Activated CD8-positive, alpha-beta memory T cell treated with anti-CD3 and anti-CD28 coated beads, Interleukin-2, amount 10 ng/mL, durations not matched to agents 7 days and 5 days (primary cell): ENCODE results near the gene GARIN5B. TPM values are rescaled to one million over a fixed set of nuclear protein-coding genes. Genes with fewer than 3 reads are reported as not detected.
A peak's percentile ranks its signal among the peaks of the same experiment; 100 is the strongest.

Source experiments
- ATAC-seq: fragments of 150-1000 bp; cut with Tn5 transposase; one replicate; pipeline ENCODE4 v1.10.0; 2021; ENCODE audit warnings: moderate library complexity
- CTCF ChIA-PET: fragments of 350-600 bp; sonication (Branson Sonifier 250); formaldehyde crosslinking; loops from one replicate; lab custom pipeline; 2021; ENCODE audit warnings: antibody characterized with exemption; lab: Charles Lee
- DNase-seq: peaks from one replicate; pipeline ENCODE4 v3.0.0-alpha.2; 2020
- H3K27ac Mint-ChIP-seq: one replicate; pipeline ENCODE4 v1.8.0; 2021; ENCODE audit warnings: mild to moderate bottlenecking, mixed read lengths
- H3K27me3 Mint-ChIP-seq: one replicate; pipeline ENCODE4 v1.8.0; 2021; ENCODE audit warnings: mixed read lengths
- H3K36me3 Mint-ChIP-seq: one replicate; pipeline ENCODE4 v1.8.0; 2021; ENCODE audit warnings: mild to moderate bottlenecking, mixed read lengths
- H3K4me1 Mint-ChIP-seq: one replicate; pipeline ENCODE4 v1.8.0; 2021; ENCODE audit warnings: mixed read lengths
- H3K4me3 Mint-ChIP-seq: one replicate; pipeline ENCODE4 v1.8.0; 2021; ENCODE audit warnings: mild to moderate bottlenecking, moderate library complexity, mixed read lengths
- H3K9me3 Mint-ChIP-seq: one replicate; pipeline ENCODE4 v1.8.0; 2022; ENCODE audit warnings: low read depth, mixed read lengths
- total RNA-seq, 2 experiments: library from RNA; stranded (reverse); gene quantifications; one replicate each; pipeline ENCODE4 v1.2.3, GENCODE V29; 2021

GARIN5B gene
- total RNA-seq, 2 experiments from 2014 or later: not detected

GRCh38 chr19:55400281-55401087 is 37.4 kb upstream of the GARIN5B start:
- Mint-ChIP-seq H3K4me1 (peaks cover 51% of the 10 kb centered on the region), H3K27ac (no peak overlapping the region), H3K9me3 (no peaks in the 10 kb centered on the region), H3K36me3 (peaks cover 43% of the 10 kb centered on the region), H3K27me3 (no peaks in the 10 kb centered on the region), H3K4me3 (no peak overlapping the region)
- CTCF ChIA-PET: interaction anchor here (0.8 to 1.7 kb wide), 2 partner anchors 206 to 259 kb away, joined by 3 to 7 read pairs; partner anchors contain the start of gene ZNF865
- ATAC-seq: peak; percentile 6
- no peak for DNase-seq

- CTCF ChIA-PET: no interaction called here
- H3K27me3 Mint-ChIP-seq: no peaks in the 10 kb centered on the region
- ATAC-seq (peak; percentile 43), DNase-seq (no peak)
- H3K9me3 Mint-ChIP-seq: no peaks in the 10 kb centered on the region
- H3K4me3 Mint-ChIP-seq: peak overlapping the region; percentile 59
- H3K36me3 Mint-ChIP-seq: peaks cover 30% of the 10 kb centered on the region
- peaks cover 38% of the 10 kb centered on the region for H3K4me1 Mint-ChIP-seq
- peak overlapping the region; percentile 88 for H3K27ac Mint-ChIP-seq
These were observed 35.3 kb upstream of the GARIN5B start for GRCh38 chr19:55398200-55398925.

- no peaks in the 10 kb centered on the region for H3K27me3 Mint-ChIP-seq
- ATAC-seq: no peak
- H3K27ac Mint-ChIP-seq: no peak overlapping the region
- DNase-seq: no peak
- no peaks in the 10 kb centered on the region for H3K9me3 Mint-ChIP-seq
- H3K36me3 Mint-ChIP-seq: peaks cover 19% of the 10 kb centered on the region
- CTCF ChIA-PET: no interaction called here
- no peak overlapping the region for H3K4me3 Mint-ChIP-seq
- H3K4me1 Mint-ChIP-seq: peaks cover 25% of the 10 kb centered on the region
These were observed 30.0 kb upstream of the GARIN5B start for GRCh38 chr19:55392820-55393761.

GRCh38 chr19:55391702-55392615 is 28.9 kb upstream of the GARIN5B start:
- H3K4me1 Mint-ChIP-seq: peaks cover 30% of the 10 kb centered on the region
- peaks cover 30% of the 10 kb centered on the region for H3K36me3 Mint-ChIP-seq
- CTCF ChIA-PET: interaction anchor here (2.2 kb wide), 1 partner anchor 100 kb away, joined by 4 read pairs; no protein-coding TSS in a partner anchor
- H3K27ac Mint-ChIP-seq: no peak overlapping the region
- H3K27me3 Mint-ChIP-seq: no peaks in the 10 kb centered on the region
- ATAC-seq (no peak), DNase-seq (no peak)
- no peaks in the 10 kb centered on the region for H3K9me3 Mint-ChIP-seq
- no peak overlapping the region for H3K4me3 Mint-ChIP-seq

GRCh38 chr19:55391191-55391670 is 28.2 kb upstream of the GARIN5B start:
- peaks cover 37% of the 10 kb centered on the region for H3K36me3 Mint-ChIP-seq
- CTCF ChIA-PET: interaction anchor here (2.2 kb wide), 1 partner anchor 99 kb away, joined by 4 read pairs; no protein-coding TSS in a partner anchor

GRCh38 chr19:55390461-55390880 is 27.4 kb upstream of the GARIN5B start:
- no peaks in the 10 kb centered on the region for H3K27me3 Mint-ChIP-seq
- no peaks in the 10 kb centered on the region for H3K9me3 Mint-ChIP-seq
- H3K27ac Mint-ChIP-seq: no peak overlapping the region
- no peak overlapping the region for H3K4me3 Mint-ChIP-seq
- no peak for DNase-seq
- no peak for ATAC-seq
- peaks cover 34% of the 10 kb centered on the region for H3K4me1 Mint-ChIP-seq
- H3K36me3 Mint-ChIP-seq: peaks cover 43% of the 10 kb centered on the region
- CTCF ChIA-PET: interaction anchor here (0.6 to 2.2 kb wide), 4 partner anchors 17 to 113 kb away, joined by 3 to 4 read pairs (median 4); partner anchors contain the start of gene UBE2S

More at GRCh38 chr19:55391191-55391670, 28.2 kb upstream of the GARIN5B start:
- no peak overlapping the region for H3K4me3 Mint-ChIP-seq
- no peaks in the 10 kb centered on the region for H3K9me3 Mint-ChIP-seq
- no peak for DNase-seq
- peaks cover 34% of the 10 kb centered on the region for H3K4me1 Mint-ChIP-seq
- peak overlapping the region; percentile 11 for H3K27ac Mint-ChIP-seq
- ATAC-seq: no peak
- H3K27me3 Mint-ChIP-seq: no peaks in the 10 kb centered on the region

GRCh38 chr19:55389386-55390317 is 26.6 kb upstream of the GARIN5B start:
- peaks cover 43% of the 10 kb centered on the region for H3K36me3 Mint-ChIP-seq
- H3K4me3 Mint-ChIP-seq: peak overlapping the region; percentile 15
- peaks cover 36% of the 10 kb centered on the region for H3K4me1 Mint-ChIP-seq
- H3K9me3 Mint-ChIP-seq: no peaks in the 10 kb centered on the region
- H3K27me3 Mint-ChIP-seq: no peaks in the 10 kb centered on the region
- ATAC-seq: no peak
- CTCF ChIA-PET: interaction anchor here (1.0 to 2.2 kb wide), 6 partner anchors 28 to 224 kb away, joined by 3 to 4 read pairs (median 4); partner anchors contain the start of gene DNAAF3
- DNase-seq: no peak
- no peak overlapping the region for H3K27ac Mint-ChIP-seq

GRCh38 chr19:55387736-55388497 is 24.9 kb upstream of the GARIN5B start:
- H3K4me1 Mint-ChIP-seq: peaks cover 45% of the 10 kb centered on the region
- DNase-seq: no peak
- H3K9me3 Mint-ChIP-seq: no peaks in the 10 kb centered on the region
- ATAC-seq: no peak
- peak overlapping the region; percentile 96 for H3K27ac Mint-ChIP-seq
- H3K4me3 Mint-ChIP-seq: peak overlapping the region; percentile 96
- H3K36me3 Mint-ChIP-seq: peaks cover 43% of the 10 kb centered on the region
- no peaks in the 10 kb centered on the region for H3K27me3 Mint-ChIP-seq
- CTCF ChIA-PET: interaction anchor here (1.0 to 2.0 kb wide), 7 partner anchors 16 to 222 kb away, joined by 3 to 10 read pairs (median 5); partner anchors contain the start of genes DNAAF3 and KMT5C

GRCh38 chr19:55386493-55386971 is 23.5 kb upstream of the GARIN5B start:
- H3K27ac Mint-ChIP-seq: peak overlapping the region; percentile 96
- ATAC-seq: no peak
- H3K4me1 Mint-ChIP-seq: peaks cover 59% of the 10 kb centered on the region
- H3K27me3 Mint-ChIP-seq: no peaks in the 10 kb centered on the region
- H3K36me3 Mint-ChIP-seq: peaks cover 53% of the 10 kb centered on the region
- H3K9me3 Mint-ChIP-seq: no peaks in the 10 kb centered on the region
- peak overlapping the region; percentile 96 for H3K4me3 Mint-ChIP-seq
- no peak for DNase-seq
- CTCF ChIA-PET: interaction anchor here (2.0 kb wide), 2 partner anchors 48 to 118 kb away, joined by 5 to 10 read pairs; partner anchors contain the start of gene KMT5C
